22Rv1 (cell line): ENCODE measurements around the gene WDFY4.

Experiments used
- H3K27ac ChIP-seq: fragments of 450-650 bp; 2 replicates; pipeline ENCODE4 v1.5.1; 2017
- ZFX ChIP-seq: fragments of 450-650 bp; IDR thresholded peaks from 2 replicates; pipeline ENCODE4 v1.6.1; 2017; ENCODE audit warnings: antibody characterized with exemption, borderline replicate concordance
- TF ChIP-seq, protein P1 (sequence below): fragments of 450-650 bp; IDR thresholded peaks from 2 replicates; pipeline ENCODE4 v1.5.1; 2017; ENCODE audit warnings: mild to moderate bottlenecking

The WDFY4 gene, protein sequence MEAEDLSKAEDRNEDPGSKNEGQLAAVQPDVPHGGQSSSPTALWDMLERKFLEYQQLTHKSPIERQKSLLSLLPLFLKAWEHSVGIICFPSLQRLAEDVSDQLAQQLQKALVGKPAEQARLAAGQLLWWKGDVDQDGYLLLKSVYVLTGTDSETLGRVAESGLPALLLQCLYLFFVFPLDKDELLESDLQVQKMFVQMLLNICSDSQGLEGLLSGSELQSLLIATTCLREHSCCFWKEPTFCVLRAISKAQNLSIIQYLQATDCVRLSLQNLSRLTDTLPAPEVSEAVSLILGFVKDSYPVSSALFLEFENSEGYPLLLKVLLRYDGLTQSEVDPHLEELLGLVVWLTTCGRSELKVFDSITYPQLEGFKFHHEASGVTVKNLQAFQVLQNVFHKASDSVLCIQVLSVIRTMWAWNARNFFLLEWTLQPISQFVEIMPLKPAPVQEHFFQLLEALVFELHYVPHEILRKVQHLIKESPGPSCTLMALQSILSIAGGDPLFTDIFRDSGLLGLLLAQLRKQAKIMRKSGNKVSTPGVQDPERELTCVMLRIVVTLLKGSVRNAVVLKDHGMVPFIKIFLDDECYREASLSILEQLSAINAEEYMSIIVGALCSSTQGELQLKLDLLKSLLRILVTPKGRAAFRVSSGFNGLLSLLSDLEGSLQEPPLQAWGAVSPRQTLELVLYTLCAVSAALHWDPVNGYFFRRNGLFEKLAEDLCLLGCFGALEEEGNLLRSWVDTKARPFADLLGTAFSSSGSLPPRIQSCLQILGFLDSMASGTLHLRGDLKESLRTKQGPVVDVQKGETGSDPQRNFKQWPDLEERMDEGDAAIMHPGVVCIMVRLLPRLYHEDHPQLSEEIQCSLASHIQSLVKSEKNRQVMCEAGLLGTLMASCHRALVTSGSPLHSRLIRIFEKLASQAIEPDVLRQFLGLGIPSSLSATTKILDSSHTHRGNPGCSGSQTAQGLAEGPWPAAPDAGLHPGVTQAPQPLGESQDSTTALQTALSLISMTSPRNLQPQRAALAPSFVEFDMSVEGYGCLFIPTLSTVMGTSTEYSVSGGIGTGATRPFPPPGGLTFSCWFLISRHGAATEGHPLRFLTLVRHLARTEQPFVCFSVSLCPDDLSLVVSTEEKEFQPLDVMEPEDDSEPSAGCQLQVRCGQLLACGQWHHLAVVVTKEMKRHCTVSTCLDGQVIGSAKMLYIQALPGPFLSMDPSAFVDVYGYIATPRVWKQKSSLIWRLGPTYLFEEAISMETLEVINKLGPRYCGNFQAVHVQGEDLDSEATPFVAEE (N-terminal part only)

DNA sequence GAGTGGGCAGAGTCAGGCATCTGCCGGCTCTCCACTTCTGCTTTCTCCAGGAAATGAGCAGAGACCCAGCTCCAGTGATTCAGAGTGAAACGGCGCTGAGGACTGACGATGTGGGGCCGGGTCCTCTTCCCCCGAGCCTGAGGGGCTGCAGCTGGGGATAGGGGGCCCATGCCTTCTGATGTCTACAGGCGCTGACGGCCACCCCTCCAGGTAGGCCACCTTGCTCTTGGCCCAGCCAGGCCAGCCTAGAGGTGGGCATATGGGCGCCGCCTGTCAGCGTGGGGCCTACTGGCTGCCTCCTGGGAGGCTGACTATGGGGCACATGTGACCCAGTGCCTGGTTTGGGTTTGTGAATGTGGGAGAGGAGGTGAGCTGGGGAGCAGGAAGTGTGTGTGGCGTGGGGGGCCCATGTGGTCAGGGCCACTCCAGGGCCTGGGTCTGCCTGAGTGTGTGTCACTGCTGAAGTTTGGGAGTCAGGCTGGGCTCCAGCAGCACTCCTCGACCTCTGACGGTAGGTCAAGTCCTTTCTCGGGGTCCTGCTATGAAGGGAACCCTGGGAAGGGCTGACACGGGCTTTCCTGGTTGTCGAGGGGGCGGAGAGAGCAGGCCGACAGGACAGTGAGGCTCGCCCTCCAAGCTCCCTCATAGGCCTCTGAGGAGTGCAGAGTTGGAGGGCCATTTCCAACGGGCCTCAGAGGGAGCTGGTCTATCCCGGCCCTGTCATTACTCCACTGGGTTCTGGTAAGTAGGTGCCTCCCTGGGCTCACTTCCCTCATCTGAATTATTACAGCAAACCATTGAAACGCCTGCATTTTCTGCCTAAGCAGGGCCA lies at the start of gene WDFY4:
WDFY4 (plus strand) TSS at position 82 of the 832 bp plus-strand sequence. CDS start 24,860 bp downstream, outside the sequence.
- TF ChIP-seq ZFX: no peak
- TF ChIP-seq, protein P1, sequence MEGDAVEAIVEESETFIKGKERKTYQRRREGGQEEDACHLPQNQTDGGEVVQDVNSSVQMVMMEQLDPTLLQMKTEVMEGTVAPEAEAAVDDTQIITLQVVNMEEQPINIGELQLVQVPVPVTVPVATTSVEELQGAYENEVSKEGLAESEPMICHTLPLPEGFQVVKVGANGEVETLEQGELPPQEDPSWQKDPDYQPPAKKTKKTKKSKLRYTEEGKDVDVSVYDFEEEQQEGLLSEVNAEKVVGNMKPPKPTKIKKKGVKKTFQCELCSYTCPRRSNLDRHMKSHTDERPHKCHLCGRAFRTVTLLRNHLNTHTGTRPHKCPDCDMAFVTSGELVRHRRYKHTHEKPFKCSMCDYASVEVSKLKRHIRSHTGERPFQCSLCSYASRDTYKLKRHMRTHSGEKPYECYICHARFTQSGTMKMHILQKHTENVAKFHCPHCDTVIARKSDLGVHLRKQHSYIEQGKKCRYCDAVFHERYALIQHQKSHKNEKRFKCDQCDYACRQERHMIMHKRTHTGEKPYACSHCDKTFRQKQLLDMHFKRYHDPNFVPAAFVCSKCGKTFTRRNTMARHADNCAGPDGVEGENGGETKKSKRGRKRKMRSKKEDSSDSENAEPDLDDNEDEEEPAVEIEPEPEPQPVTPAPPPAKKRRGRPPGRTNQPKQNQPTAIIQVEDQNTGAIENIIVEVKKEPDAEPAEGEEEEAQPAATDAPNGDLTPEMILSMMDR: no peak
- no peak within 1 kb of the TSS for H3K27ac ChIP-seq

DNA sequence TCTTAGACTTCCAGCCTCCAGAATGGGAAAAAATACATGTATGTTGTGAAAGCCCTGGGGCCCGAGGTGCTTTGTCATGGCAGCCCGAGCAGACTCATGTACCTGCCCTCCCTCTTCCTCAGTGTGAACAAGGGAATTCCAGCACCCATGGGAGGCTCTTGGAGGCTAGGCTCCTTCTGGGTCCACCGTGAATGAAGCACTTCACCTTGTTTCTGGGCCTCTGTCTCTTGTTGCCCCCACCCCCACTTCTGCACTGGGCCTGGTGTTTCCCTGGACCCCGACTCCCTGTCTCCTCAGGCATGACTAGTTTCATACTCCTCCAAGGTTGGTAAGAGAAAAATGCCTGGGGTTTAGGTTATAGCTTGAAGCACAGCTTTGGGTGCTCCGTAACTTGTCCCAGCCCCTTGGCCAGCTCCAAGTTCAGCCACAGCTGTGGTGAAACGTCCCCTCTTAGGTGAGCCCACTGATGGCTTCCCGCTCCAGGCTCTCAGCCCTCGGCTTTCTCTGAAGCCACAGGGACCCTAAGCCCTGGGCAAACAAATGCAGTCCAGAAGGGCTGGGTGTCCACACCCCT lies 49.6 kb upstream of the WDFY4 start:
- H3K27ac ChIP-seq: no peak overlapping the region
- TF ChIP-seq, protein P1: no peak
- no peak for TF ChIP-seq ZFX

DNA sequence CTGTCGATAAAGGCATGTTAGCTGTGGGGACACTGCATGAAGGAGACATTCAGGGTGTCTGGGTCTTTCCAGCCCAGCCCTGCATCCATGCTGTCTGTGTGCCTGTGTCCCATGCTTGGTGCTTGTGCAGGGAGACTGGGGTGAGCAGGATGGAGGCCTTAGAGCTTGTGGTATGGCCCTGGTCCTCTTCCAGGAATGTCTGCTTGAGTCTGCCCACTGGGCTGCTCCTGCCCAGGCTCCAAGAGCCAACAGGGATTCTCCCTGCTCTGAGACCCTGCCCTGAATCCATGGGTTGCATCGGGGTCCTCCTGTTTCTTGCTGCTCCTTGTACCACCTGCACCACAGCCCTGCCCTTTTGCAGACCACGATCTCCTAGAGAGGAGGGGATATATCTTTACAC lies 48.4 kb upstream of the WDFY4 start:
- no peak for TF ChIP-seq ZFX
- TF ChIP-seq, protein P1: no peak
- H3K27ac ChIP-seq: no peak overlapping the region

DNA sequence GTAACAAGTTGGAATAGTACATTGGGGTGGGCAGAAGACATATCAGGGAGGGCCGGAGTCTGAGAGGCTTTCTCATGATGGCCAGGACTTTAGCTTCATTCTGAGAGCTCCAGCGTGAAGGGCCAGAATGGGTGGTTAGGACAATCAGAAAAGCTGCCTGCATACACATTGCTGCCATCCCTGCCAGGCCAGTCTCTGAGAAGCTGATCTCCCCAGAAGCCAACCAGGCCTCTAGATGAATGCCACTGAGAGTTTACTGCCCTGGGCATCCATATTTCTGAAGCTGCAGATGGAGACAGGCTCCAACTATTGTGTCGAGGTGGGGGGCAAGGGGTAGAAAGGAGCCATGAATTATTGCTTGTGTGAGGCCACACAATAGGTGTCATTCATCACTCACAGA lies 47.8 kb upstream of the WDFY4 start:
- TF ChIP-seq, protein P1: no peak
- TF ChIP-seq ZFX: no peak
- no peak overlapping the region for H3K27ac ChIP-seq

DNA sequence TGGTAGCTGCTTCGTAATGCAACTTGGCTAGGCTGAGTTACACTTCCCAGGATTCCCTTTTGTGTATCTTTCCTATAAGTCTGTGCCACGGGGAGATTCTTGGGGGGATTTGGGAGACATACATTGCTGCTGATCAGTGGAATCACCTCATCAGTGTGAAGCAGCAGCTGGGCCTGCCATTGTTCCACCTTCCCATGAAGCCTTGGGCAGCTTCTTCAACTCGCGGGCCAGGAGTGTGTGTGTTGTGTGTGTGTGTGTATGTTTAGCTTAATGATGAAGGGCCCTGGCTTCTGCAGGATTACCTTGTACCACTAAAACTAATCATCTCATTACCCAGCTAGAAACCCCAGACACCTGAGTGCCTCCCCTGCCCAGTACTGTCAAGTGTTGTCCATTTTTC lies 46.5 kb upstream of the WDFY4 start:
- no peak for TF ChIP-seq ZFX
- no peak overlapping the region for H3K27ac ChIP-seq

DNA sequence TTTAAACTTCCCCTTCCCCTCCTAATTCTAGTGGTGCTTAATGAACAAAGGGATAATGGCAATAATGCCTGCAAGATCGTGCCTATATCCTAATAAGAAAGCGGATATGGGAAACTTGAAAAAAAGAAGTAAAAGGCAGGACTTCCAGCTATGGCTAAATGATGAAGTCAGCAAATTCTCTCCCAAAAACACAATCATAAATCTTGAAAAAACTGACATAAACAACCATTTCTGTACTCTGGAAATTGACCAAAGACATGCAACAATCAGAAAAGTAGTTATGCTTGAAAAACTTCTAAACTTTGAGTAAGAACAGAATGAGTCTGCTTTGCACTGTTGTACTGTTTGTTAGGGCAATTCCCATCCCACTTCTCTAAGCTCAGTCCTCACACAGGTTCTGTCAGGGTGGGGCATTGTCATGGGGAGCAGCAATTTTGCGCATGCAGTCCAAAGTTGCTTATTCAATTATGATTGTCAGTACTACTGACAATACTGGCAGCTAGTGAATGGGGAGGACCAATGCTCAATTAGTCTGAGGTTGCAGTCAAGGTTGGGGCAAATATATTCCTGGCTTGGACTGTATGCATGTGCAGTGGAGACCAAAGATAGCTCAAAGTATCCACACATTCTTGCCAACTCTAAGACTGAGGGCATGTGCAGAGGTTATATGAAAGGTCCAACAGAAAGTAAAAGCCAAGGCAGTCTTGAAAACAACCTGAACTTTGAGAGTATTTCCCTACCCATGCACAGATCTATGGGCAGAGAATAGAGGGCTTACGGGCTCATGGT lies 45.7 kb upstream of the WDFY4 start:
- TF ChIP-seq, protein P1: no peak
- no peak for TF ChIP-seq ZFX
- H3K27ac ChIP-seq: no peak overlapping the region
